Breast epithelium (tissue), 3 donors: ENCODE measurements around the gene NSMCE1.

ENCODE experiments used
- CTCF ChIP-seq, 3 donors: fragments of 450-650 bp; IDR thresholded peaks; one replicate each; pipeline ENCODE4 v1.5.1; 2016 to 2017; ENCODE audit warnings: antibody characterized with exemption in 3 of 3, mild to moderate bottlenecking in 3 of 3, moderate library complexity in 3 of 3
- POLR2AphosphoS5 ChIP-seq, 3 donors: sonication (generic); formaldehyde crosslinking; IDR thresholded peaks; one replicate each; pipeline ENCODE4 v1.6.1; 2017; ENCODE audit warnings: antibody characterized with exemption in 3 of 3

GRCh38 chr16:27242398-27242797 lies 26.2 kb downstream of the NSMCE1 start:
- TF ChIP-seq POLR2AphosphoS5 (IDR thresholded peaks at IDR 0.05) (no peak), CTCF (IDR thresholded peaks at IDR 0.05) (no peak)
